A673 (cell line): ENCODE measurements around the gene OR14C36. TPM values are rescaled to one million over a fixed set of nuclear protein-coding genes. Genes with fewer than 3 reads are reported as not detected.
"Not testable (repeated sequence)": the region's sequence is repeated elsewhere in the genome, so short reads cannot be mapped to it uniquely, and the experiment has no call there.

Experiments used
- Bru-seq: library from RNA; stranded (reverse); fragments of 400-500 nt; gene quantifications from one replicate; lab custom pipeline; 2021; lab: Mats Ljungman, UMichigan
- BruChase-seq, 2 experiments: library from RNA; stranded (reverse); fragments of 400-500 nt; gene quantifications; one replicate each; lab custom pipeline; 2021; lab: Mats Ljungman, UMichigan
- BruUV-seq: library from RNA; stranded (reverse); fragments of 400-500 nt; replicated peaks from 2 replicates; lab custom pipeline; 2021; lab: Mats Ljungman, UMichigan
- CTCF ChIA-PET: fragments of 300-600 bp; sonication (Branson Sonifier 250); formaldehyde crosslinking; loops from one replicate; lab custom pipeline; 2022; ENCODE audit warnings: antibody characterized with exemption; lab: Charles Lee
- POLR2A ChIA-PET: fragments of 300-600 bp; sonication (Branson Sonifier 250); formaldehyde crosslinking; loops from one replicate; lab custom pipeline; 2022; ENCODE audit warnings: antibody characterized with exemption; ENCODE audit not compliant: low non-redundant PET; lab: Charles Lee
- DNase-seq: peaks from one replicate; pipeline ENCODE4 v3.0.0-alpha.2; 2015; ENCODE audit warnings: low spot score
- H3K27ac ChIP-seq: fragments of 200-600 bp; sonication (generic); 2 replicates; pipeline ENCODE4 v1.5.1; 2016; ENCODE audit warnings: mixed run types, low read depth, mild to moderate bottlenecking, mixed read lengths, antibody characterized with exemption, low read length; ENCODE audit not compliant: poor library complexity, severe bottlenecking
- H3K27me3 ChIP-seq: fragments of 200-600 bp; sonication (generic); replicated peaks from 2 replicates; pipeline ENCODE4 v1.6.1; 2017; ENCODE audit warnings: mixed run types, low read depth, mild to moderate bottlenecking, mixed read lengths, antibody characterized with exemption, low read length; ENCODE audit not compliant: insufficient read depth, poor library complexity
- H3K36me3 ChIP-seq: fragments of 200-600 bp; sonication (generic); 2 replicates; pipeline ENCODE4 v1.6.1; 2016; ENCODE audit warnings: mixed run types, mild to moderate bottlenecking, mixed read lengths, antibody characterized with exemption, low read length; ENCODE audit not compliant: insufficient read depth, poor library complexity, severe bottlenecking
- H3K4me1 ChIP-seq: fragments of 200-600 bp; sonication (generic); 2 replicates; pipeline ENCODE4 v1.6.1; 2017; ENCODE audit warnings: mixed run types, mild to moderate bottlenecking, mixed read lengths, antibody characterized with exemption, low read length; ENCODE audit not compliant: insufficient read depth, poor library complexity, severe bottlenecking
- H3K4me3 ChIP-seq: fragments of 200-600 bp; sonication (generic); 2 replicates; pipeline ENCODE4 v1.5.1; 2016; ENCODE audit warnings: low read depth, mixed run types, mild to moderate bottlenecking, mixed read lengths, low read length; ENCODE audit not compliant: poor library complexity, severe bottlenecking
- H3K9me3 ChIP-seq: fragments of 200-600 bp; sonication (generic); 2 replicates; pipeline ENCODE4 v1.6.1; 2016; ENCODE audit warnings: mixed run types, low read depth, mild to moderate bottlenecking, mixed read lengths, antibody characterized with exemption, low read length; ENCODE audit not compliant: poor library complexity, severe bottlenecking
- CTCF ChIP-seq: fragments of 300-800, 200-600 bp; sonication (generic); conservative IDR thresholded peaks from 2 replicates; pipeline ENCODE4 v1.5.1; 2017; ENCODE audit warnings: low read depth, mild to moderate bottlenecking, antibody characterized with exemption, low read length, moderate library complexity, mixed read lengths
- EZH2 ChIP-seq: fragments of 200-600 bp; sonication (generic); IDR thresholded peaks from 2 replicates; pipeline ENCODE4 v1.6.1; 2017; ENCODE audit warnings: borderline replicate concordance, low read depth, mild to moderate bottlenecking, mixed read lengths, antibody characterized with exemption, low read length; ENCODE audit not compliant: poor library complexity, severe bottlenecking
- intact Hi-C: fragments of 100-400 bp; cut with micrococcal nuclease; formaldehyde crosslinking; loops from one replicate; pipeline ENCODE4 v1.10.0; 2022; ENCODE audit not compliant: unreplicated experiment
- long read RNA-seq: library from polyadenylated mRNA; stranded (forward); transcript quantifications from one replicate; pipeline ENCODE4 v2.0.0, GENCODE V29; 2022
- total RNA-seq: library from RNA; stranded (reverse); gene quantifications from 2 replicates; pipeline ENCODE4 v1.2.3, GENCODE V29; 2021

OR14C36 gene
- total RNA-seq = not detected in 2 replicates
- Bru-seq, nascent RNA = percentile 8 among the genes with signal in this experiment
- not detected for BruChase-seq, experiment 1, labeled RNA remaining after a 2-hour chase
- not detected for BruChase-seq, experiment 2, labeled RNA remaining after a 6-hour chase
- long read RNA-seq = 0 reads

GRCh38 chr1:248348475-248348874 lies at the start of gene OR14C36:
Gene OR14C36 (plus strand): TSS chr1:248348775. CDS start chr1:248348775, 0 bp downstream.
- ChIA-PET POLR2A (no interaction called here), CTCF (no interaction called here)
- H3K9me3 ChIP-seq = no peaks in the 10 kb centered on the region
- no peaks in the 10 kb centered on the region for H3K36me3 ChIP-seq
- no TSS peak for BruUV-seq
- intact Hi-C loops = no loop called here
- DNase-seq = no peak
- no peaks in the 10 kb centered on the region for H3K4me1 ChIP-seq
- H3K27me3 ChIP-seq = peaks cover 13% of the 10 kb centered on the region
- no peak within 1 kb of the TSS for H3K4me3 ChIP-seq
- H3K27ac ChIP-seq = no peak within 1 kb of the TSS
- TF ChIP-seq CTCF = no peak

GRCh38 chr1:248303324-248303723 lies 45.3 kb upstream of the OR14C36 start, which contains the start of gene OR2T12:
Gene OR2T12 (minus strand): TSS chr1:248303424. CDS start chr1:248295578, 7,846 bp downstream.
- H3K4me1 ChIP-seq = no peaks in the 10 kb centered on the region
- TF ChIP-seq CTCF (no peak), EZH2 (no peak)
- intact Hi-C loops = no loop called here
- no peak within 1 kb of the TSS for H3K27ac ChIP-seq
- H3K9me3 ChIP-seq = peaks cover 4% of the 10 kb centered on the region
- H3K36me3 ChIP-seq = no peaks in the 10 kb centered on the region
- no peaks in the 10 kb centered on the region for H3K27me3 ChIP-seq
- DNase-seq = no peak
- H3K4me3 ChIP-seq = no peak within 1 kb of the TSS
- no TSS peak for BruUV-seq
- ChIA-PET CTCF (no interaction called here), POLR2A (no interaction called here)

- H3K4me1 ChIP-seq, H3K27me3 ChIP-seq, DNase-seq, H3K9me3 ChIP-seq, H3K36me3 ChIP-seq, BruUV-seq, intact Hi-C loops, POLR2A ChIA-PET, CTCF ChIA-PET, H3K4me3 ChIP-seq, H3K27ac ChIP-seq: not testable (repeated sequence)
These were observed 42.9 kb upstream of the OR14C36 start for GRCh38 chr1:248305672-248306071.

GRCh38 chr1:248306103-248306502 lies 42.5 kb upstream of the OR14C36 start:
- BruUV-seq = no TSS peak
- ChIA-PET CTCF (no interaction called here), POLR2A (no interaction called here)
- TF ChIP-seq EZH2 (no peak), CTCF (no peak)
- Histone ChIP-seq H3K36me3 (no peaks in the 10 kb centered on the region), H3K27ac (no peak overlapping the region), H3K27me3 (no peaks in the 10 kb centered on the region), H3K9me3 (no peaks in the 10 kb centered on the region), H3K4me1 (no peaks in the 10 kb centered on the region), H3K4me3 (no peak overlapping the region)
- intact Hi-C loops = no loop called here
- DNase-seq = no peak

- H3K27ac ChIP-seq, BruUV-seq, intact Hi-C loops, POLR2A ChIA-PET, DNase-seq, H3K4me3 ChIP-seq, CTCF ChIA-PET, H3K9me3 ChIP-seq, H3K27me3 ChIP-seq, H3K4me1 ChIP-seq, H3K36me3 ChIP-seq: not testable (repeated sequence)
These were observed 41.8 kb upstream of the OR14C36 start for GRCh38 chr1:248306740-248307139.
